ENCODE results near the gene TRMT61A. TPM values are rescaled to one million over a fixed set of nuclear protein-coding genes. Genes with fewer than 3 reads are reported as not detected.
"Not testable (repeated sequence)": the region's sequence is repeated elsewhere in the genome, so short reads cannot be mapped to it uniquely, and the experiment has no call there.

Gene TRMT61A
- total and polyA plus RNA-seq, 2 donors (not counting 3 experiments of a cell fraction or from before 2014, with no cell fraction given): 6.8 to 10.6 TPM

- no peak overlapping the region for H3K27ac ChIP-seq (ENCODE audit: insufficient read depth, low read depth, low read length)
- BruUV-seq (replicated peaks): no TSS peak
- H3K9me1 ChIP-seq (replicated peaks; ENCODE audit: control insufficient read depth, extremely low read depth, insufficient read depth, low read length): no peaks in the 10 kb centered on the region
- no peak overlapping the region for H2AFZ ChIP-seq (ENCODE audit: low read depth, low read length)
- H3K79me2 ChIP-seq (ENCODE audit: control insufficient read depth, insufficient read depth, low read length): no peaks in the 10 kb centered on the region
- H3K4me3 ChIP-seq (replicated peaks in 1 of 3; ENCODE audit: insufficient read depth in 1 of 3, low read depth in 1 of 3, low read length in 3 of 3): no peak overlapping the region
- intact Hi-C loops (cut with micrococcal nuclease): no loop called here
- dilution Hi-C loops (cut with MboI; ENCODE audit: extremely low pct_ligation_motif_present, low sequenced_read_pairs): no loop called here
- H3K4me1 ChIP-seq (ENCODE audit: control insufficient read depth, extremely low read depth, insufficient read depth, low read length): no peaks in the 10 kb centered on the region
- H4K20me1 ChIP-seq (replicated peaks; ENCODE audit: control insufficient read depth, extremely low read depth, insufficient read depth, low read length): no peaks in the 10 kb centered on the region
- DNase-seq (ENCODE audit: low read depth, low spot score) (no peak), FAIRE-seq (no peak)
- ChIA-PET POLR2A (interaction anchor here (0.6 kb wide), 1 partner anchor 83 kb away, joined by 7 read pairs; no protein-coding TSS in a partner anchor), CTCF (interaction anchor here (0.8 to 1.2 kb wide), 3 partner anchors 8 to 12 kb away, joined by 3 to 5 read pairs (median 3); no protein-coding TSS in a partner anchor)
- H3K9ac ChIP-seq (replicated peaks; ENCODE audit: extremely low read depth, insufficient read depth, low read length): no peak overlapping the region
- no peak overlapping the region for H3K4me2 ChIP-seq (ENCODE audit: insufficient read depth, low read length)
- peaks cover 6 to 17% of the 10 kb centered on the region in 2 experiments for H3K36me3 ChIP-seq (ENCODE audit: control insufficient read depth in 2 of 2, extremely low read depth in 1 of 2, insufficient read depth in 2 of 2, low read length in 2 of 2)
- no peaks in the 10 kb centered on the region for H3K9me3 ChIP-seq (replicated peaks; ENCODE audit: control insufficient read depth, insufficient read depth, low read length)
- no peaks in the 10 kb centered on the region for H3K27me3 ChIP-seq (ENCODE audit: control insufficient read depth in 2 of 2, insufficient read depth in 2 of 2, low read length in 2 of 2)
- no peak for TF ChIP-seq MYC (IDR thresholded peaks at IDR 0.05; ENCODE audit: low read depth, low read length)
- no peak for TF ChIP-seq POLR2A (IDR thresholded peaks at IDR 0.05; ENCODE audit: low read depth, low read length)
- no peak for TF ChIP-seq GATA2 (IDR thresholded peaks at IDR 0.05; ENCODE audit: insufficient read depth, insufficient read length, low read depth, low read length)
- no peak for TF ChIP-seq FOS (IDR thresholded peaks at IDR 0.05; ENCODE audit: borderline replicate concordance, insufficient read depth, low read length)
Observed at GRCh38 chr14:103510724-103511693, 18.0 kb upstream of the TRMT61A start.

- POLR2A ChIA-PET; H2AFZ ChIP-seq (ENCODE audit: low read depth, low read length); H3K27ac ChIP-seq (ENCODE audit: insufficient read depth, low read depth, low read length); intact Hi-C loops (cut with micrococcal nuclease); H3K27me3 ChIP-seq (ENCODE audit: control insufficient read depth in 2 of 2, insufficient read depth in 2 of 2, low read length in 2 of 2); FAIRE-seq; dilution Hi-C loops (cut with MboI; ENCODE audit: extremely low pct_ligation_motif_present, low sequenced_read_pairs); H3K9ac ChIP-seq (replicated peaks; ENCODE audit: extremely low read depth, insufficient read depth, low read length); H3K4me2 ChIP-seq (ENCODE audit: insufficient read depth, low read length); H3K79me2 ChIP-seq (ENCODE audit: control insufficient read depth, insufficient read depth, low read length); H4K20me1 ChIP-seq (replicated peaks; ENCODE audit: control insufficient read depth, extremely low read depth, insufficient read depth, low read length); H3K4me1 ChIP-seq (ENCODE audit: control insufficient read depth, extremely low read depth, insufficient read depth, low read length); H3K9me3 ChIP-seq (replicated peaks; ENCODE audit: control insufficient read depth, insufficient read depth, low read length); DNase-seq (ENCODE audit: low read depth, low spot score); H3K4me3 ChIP-seq (replicated peaks in 1 of 3; ENCODE audit: insufficient read depth in 1 of 3, low read depth in 1 of 3, low read length in 3 of 3); H3K9me1 ChIP-seq (replicated peaks; ENCODE audit: control insufficient read depth, extremely low read depth, insufficient read depth, low read length); BruUV-seq (replicated peaks): not testable (repeated sequence)
- CTCF ChIA-PET: interaction anchor here (1.7 kb wide), 1 partner anchor 12 kb away, joined by 5 read pairs; no protein-coding TSS in a partner anchor
- H3K36me3 ChIP-seq (ENCODE audit: control insufficient read depth in 2 of 2, extremely low read depth in 1 of 2, insufficient read depth in 2 of 2, low read length in 2 of 2): peaks cover 6 to 14% of the 10 kb centered on the region in 2 experiments
Observed at GRCh38 chr14:103512180-103512579, 16.8 kb upstream of the TRMT61A start.
